KMS-11 (cell line): Measurements from ENCODE around the gene RASL11A.
"Not testable (repeated sequence)": the region's sequence is repeated elsewhere in the genome, so short reads cannot be mapped to it uniquely, and the experiment has no call there.

Experiments used
- H2AFZ ChIP-seq: fragments of 200-600 bp; sonication (generic); 2 replicates; pipeline ENCODE4 v1.6.1; 2016; ENCODE audit warnings: antibody characterized with exemption, mixed run types, low read depth
- H3K27ac ChIP-seq: fragments of 200-600 bp; sonication (generic); 2 replicates; pipeline ENCODE4 v1.6.1; 2016; ENCODE audit warnings: mild to moderate bottlenecking, mixed run types
- H3K27me3 ChIP-seq: fragments of 200-600 bp; sonication (generic); 2 replicates; pipeline ENCODE4 v1.6.1; 2017; ENCODE audit warnings: mild to moderate bottlenecking, low read depth, mixed run types, moderate library complexity; ENCODE audit not compliant: insufficient read depth
- H3K36me3 ChIP-seq: fragments of 200-600 bp; sonication (generic); 2 replicates; pipeline ENCODE4 v1.6.1; 2017; ENCODE audit warnings: mild to moderate bottlenecking, mixed run types; ENCODE audit not compliant: insufficient read depth
- H3K4me1 ChIP-seq: fragments of 200-600 bp; sonication (generic); 2 replicates; pipeline ENCODE4 v1.6.1; 2016; ENCODE audit warnings: mild to moderate bottlenecking, low read depth, mixed run types; ENCODE audit not compliant: poor library complexity, severe bottlenecking
- H3K4me2 ChIP-seq: fragments of 200-600 bp; sonication (generic); 2 replicates; pipeline ENCODE4 v1.7.0; 2016; ENCODE audit warnings: mild to moderate bottlenecking, mixed run types
- H3K4me3 ChIP-seq: fragments of 200-600 bp; sonication (generic); IDR thresholded peaks from 2 replicates; pipeline ENCODE4 v1.6.1; 2017; ENCODE audit warnings: low read depth, low read length, mixed read lengths; ENCODE audit not compliant: insufficient read depth
- H3K79me2 ChIP-seq: fragments of 200-600 bp; sonication (generic); 2 replicates; pipeline ENCODE4 v1.6.1; 2016; ENCODE audit warnings: low read depth, mixed run types; ENCODE audit not compliant: insufficient read depth
- H3K9ac ChIP-seq: fragments of 200-600 bp; sonication (generic); 2 replicates; pipeline ENCODE4 v1.6.1; 2016; ENCODE audit warnings: mild to moderate bottlenecking, mixed run types
- H4K20me1 ChIP-seq: fragments of 200-600 bp; sonication (generic); 2 replicates; pipeline ENCODE4 v1.6.1; 2016; ENCODE audit warnings: mild to moderate bottlenecking, mixed run types; ENCODE audit not compliant: insufficient read depth
- TF ChIP-seq, protein P1 (sequence below): fragments of 200-600 bp; sonication (generic); conservative IDR thresholded peaks from 2 replicates; pipeline ENCODE4 v1.6.1; 2017; ENCODE audit warnings: low read depth, mild to moderate bottlenecking, antibody characterized with exemption, low read length, moderate library complexity, mixed read lengths

RASL11A gene, protein sequence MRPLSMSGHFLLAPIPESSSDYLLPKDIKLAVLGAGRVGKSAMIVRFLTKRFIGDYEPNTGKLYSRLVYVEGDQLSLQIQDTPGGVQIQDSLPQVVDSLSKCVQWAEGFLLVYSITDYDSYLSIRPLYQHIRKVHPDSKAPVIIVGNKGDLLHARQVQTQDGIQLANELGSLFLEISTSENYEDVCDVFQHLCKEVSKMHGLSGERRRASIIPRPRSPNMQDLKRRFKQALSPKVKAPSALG

DNA sequence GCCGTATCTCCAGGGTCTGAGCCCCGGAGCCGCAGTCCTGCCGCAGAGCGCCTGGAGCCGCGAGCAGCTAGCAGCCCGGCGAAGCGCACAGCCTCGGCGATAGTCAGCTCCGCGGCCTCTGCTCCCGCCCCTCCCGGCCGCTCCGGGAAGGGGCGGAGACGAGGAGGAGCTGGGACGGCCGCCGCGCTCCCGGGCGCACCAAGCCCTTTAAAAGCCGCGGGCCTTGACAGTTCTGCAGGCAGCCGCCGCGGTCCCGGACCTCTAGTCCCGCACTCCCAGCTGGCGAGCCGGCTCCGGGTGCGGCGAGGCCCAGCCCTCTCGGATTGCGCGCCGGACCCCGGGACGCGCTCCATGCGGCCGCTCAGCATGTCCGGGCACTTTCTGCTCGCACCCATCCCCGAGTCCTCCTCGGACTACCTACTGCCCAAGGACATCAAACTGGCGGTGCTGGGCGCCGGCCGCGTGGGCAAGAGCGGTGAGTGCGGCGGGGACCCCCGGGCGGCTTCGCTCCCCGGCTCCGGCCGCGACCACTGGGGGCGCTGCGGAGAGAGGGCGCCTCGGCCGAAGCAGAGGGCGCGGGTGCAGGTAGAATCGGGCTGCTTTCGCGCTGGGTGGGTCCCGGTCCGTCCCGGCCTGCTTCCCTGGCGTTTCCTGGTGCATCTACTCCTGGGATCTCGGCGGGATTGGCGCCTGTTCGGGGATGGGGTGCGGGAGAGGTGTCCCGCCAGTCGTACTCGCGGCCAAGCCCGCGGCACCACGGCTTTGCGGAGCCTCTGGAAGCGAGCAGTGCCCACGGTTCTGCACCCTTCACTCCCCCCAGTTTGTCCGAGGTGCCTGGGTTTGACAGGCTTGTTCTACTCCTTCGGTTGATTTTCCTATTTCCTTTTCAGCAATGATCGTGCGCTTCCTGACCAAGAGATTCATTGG lies at the start of gene RASL11A:
TSS of gene RASL11A (plus strand) at position 237 of the 927 bp plus-strand sequence. CDS start at position 352, 115 bp downstream.
- no peaks in the 10 kb centered on the region for H3K36me3 ChIP-seq
- peak within 1 kb of the TSS; percentile 67 for H2AFZ ChIP-seq
- H4K20me1 ChIP-seq: no peaks in the 10 kb centered on the region
- H3K4me2 ChIP-seq: peak within 1 kb of the TSS; percentile 45
- H3K27me3 ChIP-seq: no peaks in the 10 kb centered on the region
- peak within 1 kb of the TSS; percentile 37; the same call in 1 of the 2 replicates for H3K9ac ChIP-seq
- H3K27ac ChIP-seq: no peak within 1 kb of the TSS
- no peak within 1 kb of the TSS for H3K4me3 ChIP-seq
- no peaks in the 10 kb centered on the region for H3K4me1 ChIP-seq
- H3K79me2 ChIP-seq: no peaks in the 10 kb centered on the region
- TF ChIP-seq, protein P1, sequence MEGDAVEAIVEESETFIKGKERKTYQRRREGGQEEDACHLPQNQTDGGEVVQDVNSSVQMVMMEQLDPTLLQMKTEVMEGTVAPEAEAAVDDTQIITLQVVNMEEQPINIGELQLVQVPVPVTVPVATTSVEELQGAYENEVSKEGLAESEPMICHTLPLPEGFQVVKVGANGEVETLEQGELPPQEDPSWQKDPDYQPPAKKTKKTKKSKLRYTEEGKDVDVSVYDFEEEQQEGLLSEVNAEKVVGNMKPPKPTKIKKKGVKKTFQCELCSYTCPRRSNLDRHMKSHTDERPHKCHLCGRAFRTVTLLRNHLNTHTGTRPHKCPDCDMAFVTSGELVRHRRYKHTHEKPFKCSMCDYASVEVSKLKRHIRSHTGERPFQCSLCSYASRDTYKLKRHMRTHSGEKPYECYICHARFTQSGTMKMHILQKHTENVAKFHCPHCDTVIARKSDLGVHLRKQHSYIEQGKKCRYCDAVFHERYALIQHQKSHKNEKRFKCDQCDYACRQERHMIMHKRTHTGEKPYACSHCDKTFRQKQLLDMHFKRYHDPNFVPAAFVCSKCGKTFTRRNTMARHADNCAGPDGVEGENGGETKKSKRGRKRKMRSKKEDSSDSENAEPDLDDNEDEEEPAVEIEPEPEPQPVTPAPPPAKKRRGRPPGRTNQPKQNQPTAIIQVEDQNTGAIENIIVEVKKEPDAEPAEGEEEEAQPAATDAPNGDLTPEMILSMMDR: peak; percentile 73

DNA sequence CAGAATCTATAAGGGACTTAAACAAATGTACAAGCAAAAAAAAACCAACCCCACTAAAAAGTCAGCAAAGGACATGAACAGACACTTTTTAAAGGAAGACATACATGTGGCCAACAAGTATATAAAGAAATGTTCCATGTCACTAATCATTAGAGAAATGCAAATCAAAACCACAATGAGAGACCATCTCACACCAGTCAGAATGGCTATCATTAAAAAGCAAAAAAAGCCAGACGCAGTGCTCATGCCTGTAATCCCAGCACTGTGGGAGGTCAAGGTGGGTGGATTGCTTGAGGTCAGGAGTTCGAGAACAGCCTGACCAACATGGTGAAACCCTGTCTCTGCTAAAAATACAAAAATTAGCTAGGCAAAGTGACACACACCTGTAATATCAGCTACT lies 48.5 kb upstream of the RASL11A start:
- H3K27ac ChIP-seq, H3K9ac ChIP-seq, H3K4me2 ChIP-seq, H4K20me1 ChIP-seq, H3K36me3 ChIP-seq, H3K27me3 ChIP-seq, H3K4me3 ChIP-seq, H3K79me2 ChIP-seq, H2AFZ ChIP-seq, H3K4me1 ChIP-seq: not testable (repeated sequence)

DNA sequence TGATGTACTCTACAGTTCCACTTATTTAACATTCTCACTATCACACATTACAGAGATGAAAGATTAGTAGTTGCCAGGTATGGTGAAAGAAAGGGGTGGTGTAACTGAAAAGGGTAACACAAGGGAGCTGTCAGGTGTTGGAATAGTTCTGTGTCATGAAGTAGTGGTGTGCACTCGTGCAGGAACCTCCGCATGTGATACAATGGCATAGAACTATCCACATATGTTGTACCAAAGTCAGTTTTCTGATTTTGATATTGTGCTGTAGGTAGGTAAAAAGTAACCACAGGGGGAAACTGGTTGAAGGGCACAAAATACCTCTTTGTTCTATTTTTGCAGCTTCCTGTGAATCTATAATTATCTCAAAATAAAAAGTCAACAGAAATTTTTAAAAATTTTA lies 43.6 kb upstream of the RASL11A start:
- Histone ChIP-seq H3K79me2 (no peaks in the 10 kb centered on the region), H3K27me3 (no peaks in the 10 kb centered on the region), H2AFZ (no peak overlapping the region), H3K36me3 (no peaks in the 10 kb centered on the region), H3K9ac (no peak overlapping the region), H3K4me3 (no peak overlapping the region), H3K4me1 (no peaks in the 10 kb centered on the region), H4K20me1 (no peaks in the 10 kb centered on the region), H3K4me2 (no peak overlapping the region), H3K27ac (no peak overlapping the region)
- TF ChIP-seq, protein P1: no peak

DNA sequence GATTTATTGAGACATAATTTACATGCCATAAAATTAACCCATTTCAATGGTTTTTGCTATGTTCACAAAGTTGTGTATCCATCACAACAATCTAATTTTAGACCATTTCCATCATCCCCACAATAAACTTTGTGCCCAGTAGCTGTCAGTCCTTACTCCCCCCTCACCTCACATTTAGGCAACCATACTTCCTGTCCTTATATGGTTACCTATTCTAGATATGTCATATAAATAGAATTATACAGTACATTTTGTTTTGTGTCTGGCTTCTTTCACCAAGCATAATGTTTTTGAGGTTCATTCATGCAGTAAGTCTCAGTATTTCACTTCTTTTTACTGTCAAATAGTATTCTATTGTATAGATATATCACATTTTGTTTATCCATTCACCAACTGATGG lies 42.5 kb upstream of the RASL11A start:
- Histone ChIP-seq H2AFZ (no peak overlapping the region), H3K4me3 (no peak overlapping the region), H3K27me3 (no peaks in the 10 kb centered on the region), H3K36me3 (no peaks in the 10 kb centered on the region), H3K4me1 (no peaks in the 10 kb centered on the region), H4K20me1 (no peaks in the 10 kb centered on the region), H3K79me2 (no peaks in the 10 kb centered on the region), H3K9ac (no peak overlapping the region), H3K4me2 (no peak overlapping the region), H3K27ac (no peak overlapping the region)
- TF ChIP-seq, protein P1: no peak
